Measurements from ENCODE around the gene SHROOM4. TPM values are rescaled to one million over a fixed set of nuclear protein-coding genes. Genes with fewer than 3 reads are reported as not detected.

Gene SHROOM4
- total RNA-seq, 2 experiments from 2014 or later = not detected

GRCh38 chrX:50860518-50860917 is 46.5 kb upstream of the SHROOM4 start:
- intact Hi-C loops (cut with DNase I, micrococcal nuclease) = no loop called here

DNA sequence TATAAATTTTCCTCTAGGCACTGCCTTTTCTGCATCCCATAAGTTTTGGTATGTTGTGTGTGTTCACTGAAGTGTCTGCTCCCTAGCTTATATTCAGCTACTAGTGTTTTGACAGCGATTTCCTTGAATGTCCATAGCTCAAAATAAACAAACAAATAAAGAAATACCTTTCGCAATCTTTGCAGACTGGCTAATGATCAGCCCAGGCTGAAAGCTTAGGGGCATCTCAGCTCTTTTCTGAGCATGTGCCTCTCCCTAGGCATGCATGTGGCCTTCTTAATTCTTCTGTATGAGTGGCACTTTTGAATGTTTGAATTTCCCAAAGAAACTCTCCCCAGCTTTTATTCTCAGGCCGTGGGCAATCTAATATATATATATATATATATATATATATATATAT is 44.6 kb upstream of the SHROOM4 start:
- Mint-ChIP-seq H3K9me3 (no peaks in the 10 kb centered on the region), H3K36me3 (ENCODE audit: low read depth) (no peaks in the 10 kb centered on the region), H3K4me3 (no peak overlapping the region), H3K27ac (no peak overlapping the region), H3K4me1 (ENCODE audit: low read depth) (no peaks in the 10 kb centered on the region), H3K27me3 (peaks cover 11% of the 10 kb centered on the region)
- ATAC-seq (ENCODE audit: poor library complexity) (no peak), DNase-seq (no peak)
- POLR2A ChIA-PET = no interaction called here
- CTCF ChIA-PET = no interaction called here
- no peaks in the 10 kb centered on the region for H3K9me3 ChIP-seq (ENCODE audit: control insufficient read depth in 1 of 2, insufficient read depth in 1 of 2, low read length in 2 of 2)
- H3K4me1 ChIP-seq (ENCODE audit: insufficient read depth, low read length) = no peaks in the 10 kb centered on the region
- no peak overlapping the region for H3K27ac ChIP-seq (ENCODE audit: low read depth in 1 of 2, low read length in 2 of 2)
- TF ChIP-seq, protein P1, sequence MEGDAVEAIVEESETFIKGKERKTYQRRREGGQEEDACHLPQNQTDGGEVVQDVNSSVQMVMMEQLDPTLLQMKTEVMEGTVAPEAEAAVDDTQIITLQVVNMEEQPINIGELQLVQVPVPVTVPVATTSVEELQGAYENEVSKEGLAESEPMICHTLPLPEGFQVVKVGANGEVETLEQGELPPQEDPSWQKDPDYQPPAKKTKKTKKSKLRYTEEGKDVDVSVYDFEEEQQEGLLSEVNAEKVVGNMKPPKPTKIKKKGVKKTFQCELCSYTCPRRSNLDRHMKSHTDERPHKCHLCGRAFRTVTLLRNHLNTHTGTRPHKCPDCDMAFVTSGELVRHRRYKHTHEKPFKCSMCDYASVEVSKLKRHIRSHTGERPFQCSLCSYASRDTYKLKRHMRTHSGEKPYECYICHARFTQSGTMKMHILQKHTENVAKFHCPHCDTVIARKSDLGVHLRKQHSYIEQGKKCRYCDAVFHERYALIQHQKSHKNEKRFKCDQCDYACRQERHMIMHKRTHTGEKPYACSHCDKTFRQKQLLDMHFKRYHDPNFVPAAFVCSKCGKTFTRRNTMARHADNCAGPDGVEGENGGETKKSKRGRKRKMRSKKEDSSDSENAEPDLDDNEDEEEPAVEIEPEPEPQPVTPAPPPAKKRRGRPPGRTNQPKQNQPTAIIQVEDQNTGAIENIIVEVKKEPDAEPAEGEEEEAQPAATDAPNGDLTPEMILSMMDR (IDR thresholded peaks at IDR 0.05) = no peak
- no peak overlapping the region for H3K4me3 ChIP-seq (ENCODE audit: low read length)
- intact Hi-C loops (cut with DNase I, micrococcal nuclease) = no loop called here
- H3K36me3 ChIP-seq (ENCODE audit: insufficient read depth, low read length) = no peaks in the 10 kb centered on the region
- H3K27me3 ChIP-seq (ENCODE audit: control insufficient read depth in 1 of 2, insufficient read depth in 2 of 2, low read length in 2 of 2) = no peaks in the 10 kb centered on the region

More at GRCh38 chrX:50860518-50860917, 46.5 kb upstream of the SHROOM4 start:
- Histone ChIP-seq H3K36me3 (ENCODE audit: insufficient read depth, low read length) (no peaks in the 10 kb centered on the region), H3K9me3 (ENCODE audit: control insufficient read depth in 1 of 2, insufficient read depth in 1 of 2, low read length in 2 of 2) (no peaks in the 10 kb centered on the region), H3K27me3 (ENCODE audit: control insufficient read depth in 1 of 2, insufficient read depth in 2 of 2, low read length in 2 of 2) (peaks cover 0 to 1% of the 10 kb centered on the region in 2 experiments), H3K4me1 (ENCODE audit: insufficient read depth, low read length) (no peaks in the 10 kb centered on the region), H3K27ac (ENCODE audit: low read depth in 1 of 2, low read length in 2 of 2) (no peak overlapping the region), H3K4me3 (ENCODE audit: low read length) (no peak overlapping the region)
- ChIA-PET CTCF (no interaction called here), POLR2A (no interaction called here)
- DNase-seq (no peak), ATAC-seq (ENCODE audit: poor library complexity) (no peak)
- TF ChIP-seq, protein P1 (IDR thresholded peaks at IDR 0.05) = no peak
- Mint-ChIP-seq H3K27me3 (peaks cover 17% of the 10 kb centered on the region), H3K9me3 (no peaks in the 10 kb centered on the region), H3K27ac (no peak overlapping the region), H3K4me3 (no peak overlapping the region), H3K4me1 (ENCODE audit: low read depth) (no peaks in the 10 kb centered on the region), H3K36me3 (ENCODE audit: low read depth) (no peaks in the 10 kb centered on the region)

DNA sequence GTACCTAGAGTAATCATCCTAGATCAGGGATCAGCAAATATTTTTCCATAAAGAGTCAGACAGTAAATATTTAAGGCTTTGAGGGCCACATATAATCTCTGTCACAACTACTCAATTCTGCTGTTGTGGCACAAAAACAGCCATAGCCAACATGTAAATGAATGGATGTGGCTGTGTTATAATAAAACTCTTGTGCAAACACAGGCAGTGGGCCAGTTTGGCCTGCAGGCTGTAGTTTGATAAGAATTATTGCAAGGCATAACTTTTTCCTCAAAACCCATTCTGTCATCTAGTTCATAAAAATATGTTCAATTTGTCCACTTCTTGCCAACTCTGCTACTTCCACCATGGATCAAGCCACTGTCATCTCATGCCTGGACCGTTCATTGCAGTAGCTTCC is 39.4 kb upstream of the SHROOM4 start:
- intact Hi-C loops (cut with DNase I, micrococcal nuclease) = no loop called here
- no peaks in the 10 kb centered on the region for H3K9me3 Mint-ChIP-seq
- Histone ChIP-seq H3K4me1 (ENCODE audit: insufficient read depth, low read length) (no peaks in the 10 kb centered on the region), H3K9me3 (ENCODE audit: control insufficient read depth in 1 of 2, insufficient read depth in 1 of 2, low read length in 2 of 2) (no peaks in the 10 kb centered on the region), H3K27ac (ENCODE audit: low read depth in 1 of 2, low read length in 2 of 2) (no peak overlapping the region), H3K4me3 (ENCODE audit: low read length) (no peak overlapping the region), H3K27me3 (ENCODE audit: control insufficient read depth in 1 of 2, insufficient read depth in 2 of 2, low read length in 2 of 2) (no peaks in the 10 kb centered on the region), H3K36me3 (ENCODE audit: insufficient read depth, low read length) (no peaks in the 10 kb centered on the region)
- no peak overlapping the region for H3K4me3 Mint-ChIP-seq
- H3K27me3 Mint-ChIP-seq = no peaks in the 10 kb centered on the region
- POLR2A ChIA-PET = no interaction called here
- TF ChIP-seq, protein P1 (IDR thresholded peaks at IDR 0.05) = no peak
- ATAC-seq (ENCODE audit: poor library complexity) = no peak
- H3K4me1 Mint-ChIP-seq (ENCODE audit: low read depth) = no peaks in the 10 kb centered on the region
- CTCF ChIA-PET = no interaction called here
- DNase-seq = no peak
- H3K36me3 Mint-ChIP-seq (ENCODE audit: low read depth) = no peaks in the 10 kb centered on the region
- H3K27ac Mint-ChIP-seq = no peak overlapping the region

Data from CD4-positive, alpha-beta T cell (primary cell).